Right lobe of liver (tissue), 4 donors: ENCODE data around the gene PPFIBP1.

Experiments used
- CTCF ChIP-seq, 4 donors: fragments of 200-600 bp in 3 of 4; fragments of 450-650 bp in 1 of 4; IDR thresholded peaks; one replicate each; pipeline versions ENCODE4 v1.5.1 to v1.8.0; 2016 to 2022; ENCODE audit warnings: antibody characterized with exemption in 4 of 4, mild to moderate bottlenecking in 2 of 4
- POLR2A ChIP-seq: fragments of 450-650 bp; IDR thresholded peaks from one replicate; pipeline ENCODE4 v1.6.1; 2017; ENCODE audit warnings: antibody characterized with exemption, mild to moderate bottlenecking
- donor health status: DM: no; HTN: no; CAD: no.
- donor health status: DM: no; HTN: no; CAD: no.
- donor health status: DM: no; HTN: yes; CAD: no.

GRCh38 chr12:27703720-27704452 lies 179.9 kb downstream of the PPFIBP1 start:
- TF ChIP-seq POLR2A = no peak
- peak; percentile 86 to 96 (median 90) for TF ChIP-seq CTCF (IDR thresholded peaks at IDR 0.05)
